Smooth muscle cell (in vitro differentiated cells): ENCODE data around the gene SIGLEC10. TPM values are rescaled to one million over a fixed set of nuclear protein-coding genes. Genes with fewer than 3 reads are reported as not detected.
A peak's percentile ranks its signal among the peaks of the same experiment; 100 is the strongest.

Experiments
- DNase-seq: peaks from one replicate; lab custom pipeline; 2025; ENCODE audit not compliant: unreplicated experiment; lab: John Stamatoyannopoulos, UW
- H2AFZ ChIP-seq: fragments of 200-600 bp; sonication (generic); 2 replicates; pipeline ENCODE4 v1.6.0; 2016; ENCODE audit warnings: antibody characterized with exemption, low read depth, mild to moderate bottlenecking
- H3F3A ChIP-seq: fragments of 200-600 bp; sonication (generic); 2 replicates; pipeline ENCODE4 v1.6.0; 2017; ENCODE audit warnings: antibody characterized with exemption, low read depth
- H3K27ac ChIP-seq: fragments of 200-600 bp; sonication (generic); 2 replicates; pipeline ENCODE4 v1.5.1; 2016; ENCODE audit warnings: low read depth, mild to moderate bottlenecking
- H3K27me3 ChIP-seq: fragments of 200-600 bp; sonication (generic); 2 replicates; pipeline ENCODE4 v1.6.1; 2016; ENCODE audit warnings: low read depth, mild to moderate bottlenecking
- H3K36me3 ChIP-seq: fragments of 200-600 bp; sonication (generic); 2 replicates; pipeline ENCODE4 v1.5.1; 2016; ENCODE audit warnings: low read depth
- H3K4me1 ChIP-seq: fragments of 200-600 bp; sonication (generic); 2 replicates; pipeline ENCODE4 v1.5.1; 2016; ENCODE audit warnings: low read depth
- H3K4me2 ChIP-seq: fragments of 200-600 bp; sonication (generic); 2 replicates; pipeline ENCODE4 v1.6.0; 2016; ENCODE audit warnings: mild to moderate bottlenecking
- H3K4me3 ChIP-seq: fragments of 200-600 bp; sonication (generic); 2 replicates; pipeline ENCODE4 v1.5.1; 2016; ENCODE audit warnings: mild to moderate bottlenecking
- H3K79me2 ChIP-seq: fragments of 200-600 bp; sonication (generic); 2 replicates; pipeline ENCODE4 v1.6.0; 2016; ENCODE audit warnings: low read depth, mild to moderate bottlenecking
- H3K9ac ChIP-seq: fragments of 200-600 bp; sonication (generic); 2 replicates; pipeline ENCODE4 v1.6.0; 2016; ENCODE audit warnings: low read depth
- H3K9me3 ChIP-seq: fragments of 200-600 bp; sonication (generic); replicated peaks from 2 replicates; pipeline ENCODE4 v1.5.1; 2016; ENCODE audit warnings: low read depth
- H4K20me1 ChIP-seq: fragments of 200-600 bp; sonication (generic); 2 replicates; pipeline ENCODE4 v1.6.0; 2016; ENCODE audit warnings: low read depth
- CTCF ChIP-seq: fragments of 200-600 bp; sonication (generic); IDR thresholded peaks from 2 replicates; pipeline ENCODE4 v1.5.1; 2017; ENCODE audit warnings: borderline replicate concordance, mild to moderate bottlenecking, antibody characterized with exemption; ENCODE audit not compliant: insufficient read depth, poor library complexity, severe bottlenecking
- WGBS: methylation state at CpG from one replicate; pipeline ENCODE4 v1.1.7; 2016; ENCODE audit warnings: low lambda C conversion rate; 5-methylcytosine and 5-hydroxymethylcytosine counted together
- polyA plus RNA-seq: library from polyadenylated mRNA; unstranded; fragments of >200 nt; fragmentation: Nextera tagmentation; extraction: Ambion mirVana; gene quantifications from 2 replicates; pipeline ENCODE4 v1.2.1, GENCODE V29; 2016
- total RNA-seq: library from RNA; depleted of rRNA; stranded (reverse); fragments of >200 nt; gene quantifications from 2 replicates; pipeline ENCODE4 v1.2.3, GENCODE V29; 2014

SIGLEC10 gene
- total and polyA plus RNA-seq, 2 experiments from 2014 or later, result not detected

GRCh38 chr19:51439021-51439465, 21.6 kb upstream of the SIGLEC10 start:
- Histone ChIP-seq H3F3A (no peaks in the 10 kb centered on the region), H3K9ac (no peak overlapping the region), H3K27me3 (no peaks in the 10 kb centered on the region), H3K9me3 (no peaks in the 10 kb centered on the region), H3K27ac (no peak overlapping the region), H3K36me3 (no peaks in the 10 kb centered on the region), H3K4me3 (no peak overlapping the region), H2AFZ (no peak overlapping the region), H3K4me2 (no peak overlapping the region), H3K79me2 (no peaks in the 10 kb centered on the region), H3K4me1 (no peaks in the 10 kb centered on the region), H4K20me1 (no peaks in the 10 kb centered on the region)
- peak; percentile 13 for TF ChIP-seq CTCF
- WGBS, result 73% methylated on average over 5 of the region's 5 CpGs
- no peak for DNase-seq

GRCh38 chr19:51434456-51434855, 17.0 kb upstream of the SIGLEC10 start:
- no peaks in the 10 kb centered on the region for H4K20me1 ChIP-seq
- no peaks in the 10 kb centered on the region for H3K4me1 ChIP-seq
- no peak for DNase-seq
- no peaks in the 10 kb centered on the region for H3K9me3 ChIP-seq
- H3K9ac ChIP-seq, result no peak overlapping the region
- no peak for TF ChIP-seq CTCF
- no peak overlapping the region for H2AFZ ChIP-seq
- H3K4me3 ChIP-seq, result no peak overlapping the region
- 69% methylated on average over 1 of the region's 1 CpG for WGBS
- H3K27ac ChIP-seq, result no peak overlapping the region
- H3K79me2 ChIP-seq, result no peaks in the 10 kb centered on the region
- H3K36me3 ChIP-seq, result no peaks in the 10 kb centered on the region
- H3K27me3 ChIP-seq, result no peaks in the 10 kb centered on the region
- no peaks in the 10 kb centered on the region for H3F3A ChIP-seq
- H3K4me2 ChIP-seq, result no peak overlapping the region

- no peaks in the 10 kb centered on the region for H3K79me2 ChIP-seq
- no peaks in the 10 kb centered on the region for H3K4me1 ChIP-seq
- H3K27me3 ChIP-seq, result no peaks in the 10 kb centered on the region
- H3F3A ChIP-seq, result no peaks in the 10 kb centered on the region
- WGBS, result 62% methylated on average over 4 of the region's 4 CpGs
- H3K27ac ChIP-seq, result no peak overlapping the region
- no peak overlapping the region for H3K9ac ChIP-seq
- H3K36me3 ChIP-seq, result no peaks in the 10 kb centered on the region
- H3K4me3 ChIP-seq, result no peak overlapping the region
- no peak overlapping the region for H2AFZ ChIP-seq
- no peak overlapping the region for H3K4me2 ChIP-seq
- no peak for TF ChIP-seq CTCF
- DNase-seq, result no peak
- H4K20me1 ChIP-seq, result no peaks in the 10 kb centered on the region
- no peaks in the 10 kb centered on the region for H3K9me3 ChIP-seq
These were observed 15.6 kb upstream of the SIGLEC10 start for GRCh38 chr19:51433043-51433442.

GRCh38 chr19:51431124-51431523, 13.7 kb upstream of the SIGLEC10 start:
- no peak overlapping the region for H3K4me2 ChIP-seq
- H3K36me3 ChIP-seq, result no peaks in the 10 kb centered on the region
- H3K4me1 ChIP-seq, result no peaks in the 10 kb centered on the region
- H3K79me2 ChIP-seq, result no peaks in the 10 kb centered on the region
- no peaks in the 10 kb centered on the region for H4K20me1 ChIP-seq
- TF ChIP-seq CTCF, result no peak
- no peak overlapping the region for H3K4me3 ChIP-seq
- 50% methylated on average over 3 of the region's 3 CpGs for WGBS
- H3K27ac ChIP-seq, result no peak overlapping the region
- no peaks in the 10 kb centered on the region for H3K27me3 ChIP-seq
- H3K9me3 ChIP-seq, result no peaks in the 10 kb centered on the region
- no peak overlapping the region for H2AFZ ChIP-seq
- no peak overlapping the region for H3K9ac ChIP-seq
- no peak for DNase-seq
- no peaks in the 10 kb centered on the region for H3F3A ChIP-seq
